Measurements from ENCODE around the gene SETD7.

The SETD7 gene

GRCh38 chr4:139458543-139458942, 97.5 kb downstream of the SETD7 start:
- ATAC-seq, result no peak
- TF ChIP-seq BACH2 (CRISPR knock-in tag; IDR thresholded peaks at IDR 0.05; ENCODE audit: borderline replicate concordance) (no peak), GLIS3 (CRISPR knock-in tag; IDR thresholded peaks at IDR 0.05) (no peak), PPARA (CRISPR knock-in tag; IDR thresholded peaks at IDR 0.05; ENCODE audit: borderline replicate concordance) (no peak), TCF4 (CRISPR knock-in tag; IDR thresholded peaks at IDR 0.05; ENCODE audit: borderline replicate concordance) (no peak), CSDC2 (CRISPR knock-in tag; IDR thresholded peaks at IDR 0.05) (no peak), OSR1 (CRISPR knock-in tag; IDR thresholded peaks at IDR 0.05) (no peak), PATZ1 (CRISPR knock-in tag; IDR thresholded peaks at IDR 0.05; ENCODE audit: borderline replicate concordance) (no peak)

DNA sequence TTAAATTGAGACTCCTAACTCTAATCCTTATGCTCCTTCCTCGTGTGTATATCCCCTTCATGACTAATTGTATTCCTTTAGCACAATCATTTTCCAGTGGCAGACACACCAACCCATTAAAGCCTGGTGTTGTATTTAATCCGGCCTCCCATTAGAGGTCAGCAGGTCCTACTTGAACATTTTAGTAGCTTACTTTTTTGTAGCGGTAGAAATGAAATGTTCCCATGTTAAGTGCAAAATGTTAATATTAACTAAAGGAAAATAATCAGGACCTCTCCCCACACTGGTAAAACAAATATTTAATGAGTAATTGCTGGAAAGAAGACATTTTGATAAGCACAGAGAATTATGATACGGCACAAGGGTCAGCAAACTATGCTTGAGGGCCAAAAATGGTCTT, 98.7 kb downstream of the SETD7 start:
- TF ChIP-seq ISL1 (CRISPR knock-in tag; IDR thresholded peaks at IDR 0.05) (no peak), SNAI2 (CRISPR knock-in tag; IDR thresholded peaks at IDR 0.05) (no peak), TCF4 (CRISPR knock-in tag; IDR thresholded peaks at IDR 0.05; ENCODE audit: borderline replicate concordance) (no peak), RARB (CRISPR knock-in tag; IDR thresholded peaks at IDR 0.05) (no peak), ZFP3 (CRISPR knock-in tag; IDR thresholded peaks at IDR 0.05) (no peak), ZNF565 (CRISPR knock-in tag; conservative IDR thresholded peaks at IDR 0.05; ENCODE audit: low read depth) (no peak), GLIS3 (CRISPR knock-in tag; IDR thresholded peaks at IDR 0.05) (no peak), ARNTL (CRISPR knock-in tag; IDR thresholded peaks at IDR 0.05; ENCODE audit: borderline replicate concordance, low read depth) (no peak), BACH2 (CRISPR knock-in tag; IDR thresholded peaks at IDR 0.05; ENCODE audit: borderline replicate concordance) (no peak), OSR1 (CRISPR knock-in tag; IDR thresholded peaks at IDR 0.05) (no peak), TOX (CRISPR knock-in tag; IDR thresholded peaks at IDR 0.05; ENCODE audit: borderline replicate concordance) (no peak), CSDC2 (CRISPR knock-in tag; IDR thresholded peaks at IDR 0.05) (no peak), ZFP30 (CRISPR knock-in tag; IDR thresholded peaks at IDR 0.05) (no peak), ZNF70 (CRISPR knock-in tag; IDR thresholded peaks at IDR 0.05) (no peak)
- TF ChIP-seq, protein P1, sequence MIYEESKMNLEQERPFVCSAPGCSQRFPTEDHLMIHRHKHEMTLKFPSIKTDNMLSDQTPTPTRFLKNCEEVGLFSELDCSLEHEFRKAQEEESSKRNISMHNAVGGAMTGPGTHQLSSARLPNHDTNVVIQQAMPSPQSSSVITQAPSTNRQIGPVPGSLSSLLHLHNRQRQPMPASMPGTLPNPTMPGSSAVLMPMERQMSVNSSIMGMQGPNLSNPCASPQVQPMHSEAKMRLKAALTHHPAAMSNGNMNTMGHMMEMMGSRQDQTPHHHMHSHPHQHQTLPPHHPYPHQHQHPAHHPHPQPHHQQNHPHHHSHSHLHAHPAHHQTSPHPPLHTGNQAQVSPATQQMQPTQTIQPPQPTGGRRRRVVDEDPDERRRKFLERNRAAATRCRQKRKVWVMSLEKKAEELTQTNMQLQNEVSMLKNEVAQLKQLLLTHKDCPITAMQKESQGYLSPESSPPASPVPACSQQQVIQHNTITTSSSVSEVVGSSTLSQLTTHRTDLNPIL (CRISPR knock-in tag; IDR thresholded peaks at IDR 0.05; ENCODE audit: low read depth), result no peak
- TF ChIP-seq, protein P2, sequence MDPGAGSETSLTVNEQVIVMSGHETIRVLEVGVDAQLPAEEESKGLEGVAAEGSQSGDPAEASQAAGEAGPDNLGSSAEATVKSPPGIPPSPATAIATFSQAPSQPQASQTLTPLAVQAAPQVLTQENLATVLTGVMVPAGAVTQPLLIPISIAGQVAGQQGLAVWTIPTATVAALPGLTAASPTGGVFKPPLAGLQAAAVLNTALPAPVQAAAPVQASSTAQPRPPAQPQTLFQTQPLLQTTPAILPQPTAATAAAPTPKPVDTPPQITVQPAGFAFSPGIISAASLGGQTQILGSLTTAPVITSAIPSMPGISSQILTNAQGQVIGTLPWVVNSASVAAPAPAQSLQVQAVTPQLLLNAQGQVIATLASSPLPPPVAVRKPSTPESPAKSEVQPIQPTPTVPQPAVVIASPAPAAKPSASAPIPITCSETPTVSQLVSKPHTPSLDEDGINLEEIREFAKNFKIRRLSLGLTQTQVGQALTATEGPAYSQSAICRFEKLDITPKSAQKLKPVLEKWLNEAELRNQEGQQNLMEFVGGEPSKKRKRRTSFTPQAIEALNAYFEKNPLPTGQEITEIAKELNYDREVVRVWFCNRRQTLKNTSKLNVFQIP (CRISPR knock-in tag; IDR thresholded peaks at IDR 0.05; ENCODE audit: borderline replicate concordance, low read depth), result no peak
- ATAC-seq, result no peak

DNA sequence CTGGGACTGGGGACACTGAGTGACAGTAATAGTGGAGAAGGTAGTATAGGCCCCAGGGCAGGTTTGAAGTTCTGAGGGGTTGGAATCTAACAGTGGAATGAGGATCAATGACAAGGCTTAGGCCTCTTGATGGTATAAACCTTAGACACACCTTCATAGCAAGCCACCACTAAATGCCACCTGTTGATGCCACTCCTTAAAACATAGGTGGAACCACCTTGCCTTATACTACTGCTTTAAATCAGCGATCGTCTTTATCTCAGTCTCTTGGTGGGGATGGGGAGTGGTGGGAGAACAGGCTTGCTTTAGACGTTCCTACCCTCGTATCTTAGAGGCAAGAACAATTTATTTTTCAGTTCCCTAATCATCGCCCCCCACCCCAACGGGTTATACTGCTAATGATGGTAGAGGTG, 100.9 kb downstream of the SETD7 start:
- ATAC-seq, result no peak
- TF ChIP-seq TOX (CRISPR knock-in tag; IDR thresholded peaks at IDR 0.05; ENCODE audit: borderline replicate concordance) (no peak), RARB (CRISPR knock-in tag; IDR thresholded peaks at IDR 0.05) (no peak), TSHZ2 (CRISPR knock-in tag; IDR thresholded peaks at IDR 0.05) (no peak), SNAI2 (CRISPR knock-in tag; IDR thresholded peaks at IDR 0.05) (no peak), ZNF565 (CRISPR knock-in tag; conservative IDR thresholded peaks at IDR 0.05; ENCODE audit: low read depth) (no peak), OSR1 (CRISPR knock-in tag; IDR thresholded peaks at IDR 0.05) (no peak), TCF4 (CRISPR knock-in tag; IDR thresholded peaks at IDR 0.05; ENCODE audit: borderline replicate concordance) (no peak), ESRRG (CRISPR knock-in tag; IDR thresholded peaks at IDR 0.05) (no peak), PPARA (CRISPR knock-in tag; IDR thresholded peaks at IDR 0.05; ENCODE audit: borderline replicate concordance) (no peak), ZNF70 (CRISPR knock-in tag; IDR thresholded peaks at IDR 0.05) (no peak), ISL1 (CRISPR knock-in tag; IDR thresholded peaks at IDR 0.05) (no peak), GLIS3 (CRISPR knock-in tag; IDR thresholded peaks at IDR 0.05) (no peak), ZNF8 (CRISPR knock-in tag; IDR thresholded peaks at IDR 0.05) (no peak)
- TF ChIP-seq, protein P3, sequence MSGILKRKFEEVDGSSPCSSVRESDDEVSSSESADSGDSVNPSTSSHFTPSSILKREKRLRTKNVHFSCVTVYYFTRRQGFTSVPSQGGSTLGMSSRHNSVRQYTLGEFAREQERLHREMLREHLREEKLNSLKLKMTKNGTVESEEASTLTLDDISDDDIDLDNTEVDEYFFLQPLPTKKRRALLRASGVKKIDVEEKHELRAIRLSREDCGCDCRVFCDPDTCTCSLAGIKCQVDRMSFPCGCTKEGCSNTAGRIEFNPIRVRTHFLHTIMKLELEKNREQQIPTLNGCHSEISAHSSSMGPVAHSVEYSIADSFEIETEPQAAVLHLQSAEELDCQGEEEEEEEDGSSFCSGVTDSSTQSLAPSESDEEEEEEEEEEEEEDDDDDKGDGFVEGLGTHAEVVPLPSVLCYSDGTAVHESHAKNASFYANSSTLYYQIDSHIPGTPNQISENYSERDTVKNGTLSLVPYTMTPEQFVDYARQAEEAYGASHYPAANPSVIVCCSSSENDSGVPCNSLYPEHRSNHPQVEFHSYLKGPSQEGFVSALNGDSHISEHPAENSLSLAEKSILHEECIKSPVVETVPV (CRISPR knock-in tag; IDR thresholded peaks at IDR 0.05), result no peak
- TF ChIP-seq, protein P1 (CRISPR knock-in tag; IDR thresholded peaks at IDR 0.05; ENCODE audit: low read depth), result no peak
